ENCODE data around the gene GPR161. TPM values are rescaled to one million over a fixed set of nuclear protein-coding genes. Genes with fewer than 3 reads are reported as not detected.

GPR161 gene
- total and polyA plus RNA-seq, 2 experiments from 2014 or later = 7.9 to 11.6 TPM

- DNase-seq (ENCODE audit: low spot score) (no peak), ATAC-seq (no peak)
- Histone ChIP-seq H3K27me3 (ENCODE audit: insufficient read depth) (no peaks in the 10 kb centered on the region), H4K20me1 (replicated peaks; ENCODE audit: insufficient read depth) (no peaks in the 10 kb centered on the region), H3K9me2 (ENCODE audit: insufficient read depth) (no peaks in the 10 kb centered on the region), H3K27ac (ENCODE audit: low read depth) (no peak overlapping the region), H3K36me3 (ENCODE audit: insufficient read depth) (no peaks in the 10 kb centered on the region), H2AFZ (no peak overlapping the region), H3K4me1 (ENCODE audit: insufficient read depth) (no peaks in the 10 kb centered on the region), H3K4me3 (no peak overlapping the region), H3F3A (replicated peaks; ENCODE audit: low read depth) (no peaks in the 10 kb centered on the region), H3K4me2 (no peak overlapping the region), H3K79me2 (replicated peaks; ENCODE audit: insufficient read depth) (no peaks in the 10 kb centered on the region)
- Mint-ChIP-seq H3K4me3 (no peak overlapping the region), H3K27me3 (ENCODE audit: insufficient read depth, low read depth, poor library complexity) (no peaks in the 10 kb centered on the region), H3K9me3 (no peaks in the 10 kb centered on the region), H3K27ac (no peak overlapping the region), H3K36me3 (ENCODE audit: low read depth) (no peaks in the 10 kb centered on the region; the same call in 2 of the 3 replicates), H3K4me1 (peaks cover 6% of the 10 kb centered on the region; the same call in 2 of the 3 replicates)
- TF ChIP-seq ZNF114 (CRISPR knock-in tag; IDR thresholded peaks at IDR 0.05) = no peak
- no peak for TF ChIP-seq ETS1 (IDR thresholded peaks at IDR 0.05)
- TF ChIP-seq POLR2AphosphoS5 (IDR thresholded peaks at IDR 0.05; ENCODE audit: low read depth) = no peak
- no peak for TF ChIP-seq JUNB (IDR thresholded peaks at IDR 0.05; ENCODE audit: unreplicated experiment)
- no peak for TF ChIP-seq CTCF (conservative IDR thresholded peaks at IDR 0.05; ENCODE audit: low read depth in 2 of 2)
- TF ChIP-seq STAT1 (IDR thresholded peaks at IDR 0.05; ENCODE audit: unreplicated experiment) = no peak
- no peak for TF ChIP-seq CREB1 (CRISPR knock-in tag; IDR thresholded peaks at IDR 0.05; ENCODE audit: low read depth)
These were observed 101.4 kb downstream of the GPR161 start for GRCh38 chr1:168035345-168035744.

GRCh38 chr1:168032029-168032428 is 104.7 kb downstream of the GPR161 start:
- Histone ChIP-seq H4K20me1 (replicated peaks; ENCODE audit: insufficient read depth) (no peaks in the 10 kb centered on the region), H2AFZ (no peak overlapping the region), H3K27me3 (ENCODE audit: insufficient read depth) (no peaks in the 10 kb centered on the region), H3K27ac (ENCODE audit: low read depth) (no peak overlapping the region), H3K4me3 (no peak overlapping the region), H3K79me2 (replicated peaks; ENCODE audit: insufficient read depth) (no peaks in the 10 kb centered on the region), H3K4me1 (ENCODE audit: insufficient read depth) (no peaks in the 10 kb centered on the region), H3K4me2 (no peak overlapping the region), H3K9me2 (ENCODE audit: insufficient read depth) (no peaks in the 10 kb centered on the region), H3K36me3 (ENCODE audit: insufficient read depth) (no peaks in the 10 kb centered on the region), H3F3A (replicated peaks; ENCODE audit: low read depth) (no peaks in the 10 kb centered on the region)
- ATAC-seq (no peak), DNase-seq (ENCODE audit: low spot score) (no peak)
- Mint-ChIP-seq H3K4me3 (no peak overlapping the region), H3K4me1 (no peaks in the 10 kb centered on the region), H3K36me3 (ENCODE audit: low read depth) (no peaks in the 10 kb centered on the region; the same call in 2 of the 3 replicates), H3K27me3 (ENCODE audit: insufficient read depth, low read depth, poor library complexity) (no peaks in the 10 kb centered on the region), H3K27ac (no peak overlapping the region), H3K9me3 (no peaks in the 10 kb centered on the region)
- no peak for TF ChIP-seq ETS1 (IDR thresholded peaks at IDR 0.05)
- no peak for TF ChIP-seq ZNF331 (CRISPR knock-in tag; IDR thresholded peaks at IDR 0.05; ENCODE audit: low read depth)
- no peak for TF ChIP-seq CREB1 (CRISPR knock-in tag; IDR thresholded peaks at IDR 0.05; ENCODE audit: low read depth)
- no peak for TF ChIP-seq ZNF114 (CRISPR knock-in tag; IDR thresholded peaks at IDR 0.05)
- TF ChIP-seq STAT1 (IDR thresholded peaks at IDR 0.05; ENCODE audit: unreplicated experiment) = no peak
- no peak for TF ChIP-seq JUNB (IDR thresholded peaks at IDR 0.05; ENCODE audit: unreplicated experiment)
- TF ChIP-seq EZH2phosphoT487 (IDR thresholded peaks at IDR 0.05; ENCODE audit: unreplicated experiment) = no peak
- TF ChIP-seq POLR2AphosphoS5 (IDR thresholded peaks at IDR 0.05; ENCODE audit: low read depth) = no peak
- TF ChIP-seq CTCF (conservative IDR thresholded peaks at IDR 0.05; ENCODE audit: low read depth in 2 of 2) = no peak
- TF ChIP-seq EZH2 (IDR thresholded peaks at IDR 0.05; ENCODE audit: low read depth, unreplicated experiment) = no peak
- no peak for TF ChIP-seq NANOG (IDR thresholded peaks at IDR 0.05; ENCODE audit: borderline replicate concordance)
- TF ChIP-seq REST (IDR thresholded peaks at IDR 0.05; ENCODE audit: unreplicated experiment) = no peak
